KMS-11 (cell line): ENCODE measurements around the gene TPRX1.
"Not testable (repeated sequence)": the region's sequence is repeated elsewhere in the genome, so short reads cannot be mapped to it uniquely, and the experiment has no call there.

Source experiments
- H2AFZ ChIP-seq: fragments of 200-600 bp; sonication (generic); 2 replicates; pipeline ENCODE4 v1.6.1; 2016; ENCODE audit warnings: antibody characterized with exemption, mixed run types, low read depth
- H3K27ac ChIP-seq: fragments of 200-600 bp; sonication (generic); 2 replicates; pipeline ENCODE4 v1.6.1; 2016; ENCODE audit warnings: mild to moderate bottlenecking, mixed run types
- H3K27me3 ChIP-seq: fragments of 200-600 bp; sonication (generic); 2 replicates; pipeline ENCODE4 v1.6.1; 2017; ENCODE audit warnings: mild to moderate bottlenecking, low read depth, mixed run types, moderate library complexity; ENCODE audit not compliant: insufficient read depth
- H3K36me3 ChIP-seq: fragments of 200-600 bp; sonication (generic); 2 replicates; pipeline ENCODE4 v1.6.1; 2017; ENCODE audit warnings: mild to moderate bottlenecking, mixed run types; ENCODE audit not compliant: insufficient read depth
- H3K4me1 ChIP-seq: fragments of 200-600 bp; sonication (generic); 2 replicates; pipeline ENCODE4 v1.6.1; 2016; ENCODE audit warnings: mild to moderate bottlenecking, low read depth, mixed run types; ENCODE audit not compliant: poor library complexity, severe bottlenecking
- H3K4me2 ChIP-seq: fragments of 200-600 bp; sonication (generic); 2 replicates; pipeline ENCODE4 v1.7.0; 2016; ENCODE audit warnings: mild to moderate bottlenecking, mixed run types
- H3K4me3 ChIP-seq: fragments of 200-600 bp; sonication (generic); IDR thresholded peaks from 2 replicates; pipeline ENCODE4 v1.6.1; 2017; ENCODE audit warnings: low read depth, low read length, mixed read lengths; ENCODE audit not compliant: insufficient read depth
- H3K79me2 ChIP-seq: fragments of 200-600 bp; sonication (generic); 2 replicates; pipeline ENCODE4 v1.6.1; 2016; ENCODE audit warnings: low read depth, mixed run types; ENCODE audit not compliant: insufficient read depth
- H3K9ac ChIP-seq: fragments of 200-600 bp; sonication (generic); 2 replicates; pipeline ENCODE4 v1.6.1; 2016; ENCODE audit warnings: mild to moderate bottlenecking, mixed run types
- H4K20me1 ChIP-seq: fragments of 200-600 bp; sonication (generic); 2 replicates; pipeline ENCODE4 v1.6.1; 2016; ENCODE audit warnings: mild to moderate bottlenecking, mixed run types; ENCODE audit not compliant: insufficient read depth
- TF ChIP-seq, protein P1 (sequence below): fragments of 200-600 bp; sonication (generic); conservative IDR thresholded peaks from 2 replicates; pipeline ENCODE4 v1.6.1; 2017; ENCODE audit warnings: low read depth, mild to moderate bottlenecking, antibody characterized with exemption, low read length, moderate library complexity, mixed read lengths

Gene TPRX1

DNA sequence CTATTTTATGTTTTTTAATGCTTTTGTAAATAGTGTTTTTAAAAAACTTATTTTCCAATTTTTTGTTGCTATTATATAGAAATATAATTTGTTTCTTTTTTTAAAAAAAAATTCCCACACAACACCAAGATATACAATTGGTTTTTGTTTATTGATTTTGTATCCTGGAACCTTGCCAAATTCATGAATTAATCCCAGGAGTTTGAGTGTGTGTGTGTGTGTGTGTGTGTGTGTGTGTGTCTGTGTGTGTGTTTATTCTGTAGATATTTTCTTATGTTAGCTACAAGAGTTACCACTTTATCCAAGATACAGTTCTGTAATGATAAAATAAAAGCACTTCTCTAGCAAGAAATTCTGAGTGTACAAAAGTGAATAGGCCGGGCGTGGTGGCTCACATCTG lies 7.6 kb downstream of the TPRX1 start:
- H3K27ac ChIP-seq, result no peak overlapping the region
- H2AFZ ChIP-seq, result no peak overlapping the region
- no peaks in the 10 kb centered on the region for H4K20me1 ChIP-seq
- H3K27me3 ChIP-seq, result peaks cover 28% of the 10 kb centered on the region
- H3K79me2 ChIP-seq, result no peaks in the 10 kb centered on the region
- H3K9ac ChIP-seq, result no peak overlapping the region
- H3K36me3 ChIP-seq, result no peaks in the 10 kb centered on the region
- TF ChIP-seq, protein P1, sequence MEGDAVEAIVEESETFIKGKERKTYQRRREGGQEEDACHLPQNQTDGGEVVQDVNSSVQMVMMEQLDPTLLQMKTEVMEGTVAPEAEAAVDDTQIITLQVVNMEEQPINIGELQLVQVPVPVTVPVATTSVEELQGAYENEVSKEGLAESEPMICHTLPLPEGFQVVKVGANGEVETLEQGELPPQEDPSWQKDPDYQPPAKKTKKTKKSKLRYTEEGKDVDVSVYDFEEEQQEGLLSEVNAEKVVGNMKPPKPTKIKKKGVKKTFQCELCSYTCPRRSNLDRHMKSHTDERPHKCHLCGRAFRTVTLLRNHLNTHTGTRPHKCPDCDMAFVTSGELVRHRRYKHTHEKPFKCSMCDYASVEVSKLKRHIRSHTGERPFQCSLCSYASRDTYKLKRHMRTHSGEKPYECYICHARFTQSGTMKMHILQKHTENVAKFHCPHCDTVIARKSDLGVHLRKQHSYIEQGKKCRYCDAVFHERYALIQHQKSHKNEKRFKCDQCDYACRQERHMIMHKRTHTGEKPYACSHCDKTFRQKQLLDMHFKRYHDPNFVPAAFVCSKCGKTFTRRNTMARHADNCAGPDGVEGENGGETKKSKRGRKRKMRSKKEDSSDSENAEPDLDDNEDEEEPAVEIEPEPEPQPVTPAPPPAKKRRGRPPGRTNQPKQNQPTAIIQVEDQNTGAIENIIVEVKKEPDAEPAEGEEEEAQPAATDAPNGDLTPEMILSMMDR, result no peak
- no peak overlapping the region for H3K4me3 ChIP-seq
- no peaks in the 10 kb centered on the region for H3K4me1 ChIP-seq
- H3K4me2 ChIP-seq, result no peak overlapping the region

DNA sequence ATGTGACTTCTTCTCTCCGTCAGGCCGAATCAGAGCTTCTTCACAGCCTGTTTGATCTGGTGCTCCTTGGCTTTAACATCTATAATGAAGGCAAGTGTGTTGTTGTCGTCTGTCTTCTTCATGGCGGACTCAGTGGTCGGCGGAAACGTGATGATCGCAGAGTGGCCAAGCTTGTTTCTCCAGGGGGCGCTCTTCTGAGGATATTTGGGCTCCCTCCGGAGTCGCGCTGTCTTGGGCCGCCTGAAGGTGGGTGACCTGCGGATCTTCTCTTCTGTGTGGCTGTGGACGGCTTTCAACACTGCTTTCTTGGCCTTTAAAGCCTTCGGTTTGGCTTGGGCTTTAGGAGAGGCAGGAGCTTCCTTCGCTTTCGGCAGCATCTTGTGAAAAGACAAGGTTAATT lies 9.8 kb downstream of the TPRX1 start:
- H3K79me2 ChIP-seq, result no peaks in the 10 kb centered on the region
- H3K36me3 ChIP-seq, result no peaks in the 10 kb centered on the region
- TF ChIP-seq, protein P1, result peak; percentile 26; the same call in 1 of the 2 replicates
- no peaks in the 10 kb centered on the region for H3K4me1 ChIP-seq
- H4K20me1 ChIP-seq, result no peaks in the 10 kb centered on the region
- H3K4me2 ChIP-seq, result no peak overlapping the region
- H3K9ac ChIP-seq, result no peak overlapping the region
- peaks cover 28% of the 10 kb centered on the region for H3K27me3 ChIP-seq
- H2AFZ ChIP-seq, result no peak overlapping the region
- no peak overlapping the region for H3K27ac ChIP-seq
- no peak overlapping the region for H3K4me3 ChIP-seq

DNA sequence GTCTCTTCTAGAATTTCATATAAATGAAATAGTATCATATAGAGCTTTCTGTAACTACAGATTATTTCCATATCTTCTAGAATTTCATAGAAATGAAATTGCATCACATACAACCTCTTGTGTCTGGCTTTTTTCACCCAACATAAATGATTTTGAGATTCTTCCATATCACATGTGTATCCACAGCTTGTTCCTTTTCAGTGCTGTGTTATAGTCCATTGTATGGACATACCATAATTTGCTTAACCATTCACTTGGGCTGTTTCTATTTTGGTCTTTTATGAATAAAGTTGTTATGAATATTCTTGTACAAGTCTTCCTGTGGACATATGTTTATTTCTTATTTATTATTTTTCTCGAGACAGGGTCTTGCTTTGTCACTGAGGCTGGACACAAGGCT lies 11.7 kb downstream of the TPRX1 start:
- no peaks in the 10 kb centered on the region for H4K20me1 ChIP-seq
- peaks cover 15% of the 10 kb centered on the region for H3K27me3 ChIP-seq
- H3K4me1 ChIP-seq, result no peaks in the 10 kb centered on the region
- H3K4me3 ChIP-seq, result no peak overlapping the region
- no peak overlapping the region for H3K9ac ChIP-seq
- no peak overlapping the region for H3K4me2 ChIP-seq
- TF ChIP-seq, protein P1, result no peak
- H3K27ac ChIP-seq, result no peak overlapping the region
- no peaks in the 10 kb centered on the region for H3K36me3 ChIP-seq
- H3K79me2 ChIP-seq, result no peaks in the 10 kb centered on the region
- H2AFZ ChIP-seq, result no peak overlapping the region

DNA sequence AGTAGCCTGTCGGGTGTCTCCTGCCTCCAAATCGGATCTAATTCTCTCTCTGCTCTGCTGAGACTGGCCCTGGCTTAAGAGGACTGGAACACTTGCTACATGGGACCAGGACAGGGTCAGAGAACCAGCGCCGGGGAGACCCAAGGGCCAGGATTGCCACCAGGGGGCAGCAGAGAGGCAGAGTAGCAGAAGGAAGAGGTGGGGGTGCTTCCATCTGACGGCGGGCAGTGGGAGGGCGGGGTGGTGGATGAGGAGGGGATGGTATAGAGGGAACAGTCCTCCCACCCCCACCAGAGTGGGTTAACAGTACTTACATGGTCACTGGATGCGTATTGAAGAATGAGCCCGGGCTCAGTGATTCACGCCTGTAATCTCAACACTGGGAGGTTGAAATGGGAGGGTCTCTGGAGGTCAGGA lies 13.9 kb downstream of the TPRX1 start:
- no peak overlapping the region for H2AFZ ChIP-seq
- no peaks in the 10 kb centered on the region for H3K79me2 ChIP-seq
- no peaks in the 10 kb centered on the region for H3K36me3 ChIP-seq
- TF ChIP-seq, protein P1, result peak; percentile 81
- H3K27me3 ChIP-seq, result no peaks in the 10 kb centered on the region; the same call in 1 of the 2 replicates
- no peaks in the 10 kb centered on the region for H3K4me1 ChIP-seq
- no peak overlapping the region for H3K9ac ChIP-seq
- H3K27ac ChIP-seq, result no peak overlapping the region
- no peak overlapping the region for H3K4me2 ChIP-seq
- no peaks in the 10 kb centered on the region for H4K20me1 ChIP-seq
- no peak overlapping the region for H3K4me3 ChIP-seq

DNA sequence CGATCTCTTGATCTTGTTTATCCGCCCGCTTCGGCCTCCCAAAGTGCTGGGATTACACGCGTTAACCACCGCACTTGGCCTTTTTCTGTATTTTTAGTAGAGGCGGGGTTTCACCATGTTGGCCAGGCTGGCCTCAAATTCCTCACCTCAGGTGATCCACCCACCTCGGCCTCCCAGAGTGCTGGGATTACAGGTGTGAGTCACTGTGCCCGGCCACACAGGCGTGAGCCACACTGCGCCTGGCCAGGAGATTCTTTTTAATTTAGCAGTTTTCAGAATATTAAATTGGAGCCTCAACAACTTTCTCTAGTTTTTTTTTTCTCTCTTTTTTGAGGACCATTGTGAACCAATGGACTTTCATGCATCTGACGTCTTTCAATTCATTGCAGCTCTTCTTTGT lies 14.5 kb downstream of the TPRX1 start:
- not testable (repeated sequence) for H3K4me3 ChIP-seq, H3K4me1 ChIP-seq, H3K27ac ChIP-seq, H3K79me2 ChIP-seq, H3K9ac ChIP-seq, H3K36me3 ChIP-seq, H3K27me3 ChIP-seq, H2AFZ ChIP-seq, H3K4me2 ChIP-seq, H4K20me1 ChIP-seq

DNA sequence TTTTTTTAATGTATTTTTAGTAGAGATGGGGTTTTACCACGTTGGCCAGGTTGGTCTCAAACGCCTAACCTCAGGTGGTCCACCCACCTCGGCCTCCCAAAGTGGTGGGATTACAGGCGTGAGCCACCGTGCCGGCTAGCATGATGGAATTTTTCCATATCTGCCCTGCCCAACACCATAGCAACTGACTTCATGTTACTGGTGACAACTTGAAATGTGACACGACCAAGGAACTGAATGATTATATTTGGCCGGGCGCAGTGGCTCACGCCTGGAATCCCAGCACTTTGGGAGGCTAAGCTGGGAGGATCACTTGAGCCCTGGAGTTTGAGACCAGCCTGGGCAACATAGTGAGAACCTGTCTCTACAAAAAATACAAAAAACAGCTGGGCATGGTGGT lies 17.0 kb downstream of the TPRX1 start:
- not testable (repeated sequence) for H3K9ac ChIP-seq, H3K4me3 ChIP-seq, H3K79me2 ChIP-seq, H3K4me1 ChIP-seq, H3K36me3 ChIP-seq, H3K4me2 ChIP-seq, H2AFZ ChIP-seq, H3K27me3 ChIP-seq, H4K20me1 ChIP-seq, H3K27ac ChIP-seq
